ENCODE data around the gene RASAL2.

The RASAL2 gene

DNA sequence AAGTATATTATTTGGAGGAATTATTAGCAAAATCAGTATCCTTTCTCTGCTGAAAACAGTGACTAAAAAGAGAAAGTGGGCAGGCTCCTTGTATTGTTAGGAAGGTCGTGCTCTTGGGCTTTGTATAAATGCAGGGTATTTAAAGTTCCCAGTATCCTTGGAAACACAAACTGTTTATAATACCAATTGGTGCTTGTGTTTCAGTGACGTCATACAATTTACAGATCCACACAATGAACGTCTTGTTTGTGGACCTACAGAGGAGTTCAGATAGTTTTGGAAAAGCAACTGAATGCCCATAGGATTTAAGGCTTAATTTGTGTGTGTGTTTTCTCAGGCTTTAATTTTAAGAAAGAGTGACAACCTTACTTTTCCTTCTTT, 168.2 kb downstream of the RASAL2 start:
- H3K27ac ChIP-seq (ENCODE audit: low read length) = no peak overlapping the region
- H3K9me3 ChIP-seq (ENCODE audit: control insufficient read depth in 2 of 2, low read length in 2 of 2) = no peaks in the 10 kb centered on the region
- H3K36me3 ChIP-seq (ENCODE audit: control insufficient read depth in 2 of 2, insufficient read depth in 2 of 2, low read length in 2 of 2) = no peaks in the 10 kb centered on the region
- no peak overlapping the region for H3K9ac ChIP-seq (ENCODE audit: low read length in 2 of 2)
- no peaks in the 10 kb centered on the region for H3K27me3 ChIP-seq (ENCODE audit: control insufficient read depth in 1 of 2, insufficient read depth in 2 of 2, low read length in 2 of 2)
- no peak overlapping the region for H3K4me3 ChIP-seq (ENCODE audit: low read length in 2 of 2)
- H3K4me1 ChIP-seq (ENCODE audit: control insufficient read depth, insufficient read depth, low read length) = no peaks in the 10 kb centered on the region

DNA sequence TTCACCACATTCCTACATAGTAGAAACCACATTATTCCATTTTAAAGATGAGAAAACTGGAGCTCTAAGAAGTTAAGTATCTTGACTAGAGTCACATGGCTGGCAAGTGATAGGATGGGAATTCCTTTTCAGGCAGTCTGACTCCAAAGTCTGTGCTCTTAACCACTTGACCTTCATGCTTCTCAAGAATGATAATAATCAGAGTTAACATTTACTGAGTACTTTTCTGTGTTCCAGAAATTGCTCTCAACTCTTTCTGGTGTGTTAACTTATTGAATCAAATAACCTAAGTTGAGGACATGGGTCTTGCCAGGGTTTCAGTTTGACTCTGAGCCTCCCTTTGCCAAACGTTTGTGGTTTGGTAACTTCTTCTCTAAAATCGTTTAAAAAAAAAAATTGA, 169.4 kb downstream of the RASAL2 start:
- Histone ChIP-seq H3K4me3 (ENCODE audit: low read length in 2 of 2) (no peak overlapping the region), H3K27ac (ENCODE audit: low read length) (no peak overlapping the region), H3K36me3 (ENCODE audit: control insufficient read depth in 2 of 2, insufficient read depth in 2 of 2, low read length in 2 of 2) (no peaks in the 10 kb centered on the region), H3K4me1 (ENCODE audit: control insufficient read depth, insufficient read depth, low read length) (no peaks in the 10 kb centered on the region), H3K9me3 (ENCODE audit: control insufficient read depth in 2 of 2, low read length in 2 of 2) (no peaks in the 10 kb centered on the region), H3K27me3 (ENCODE audit: control insufficient read depth in 1 of 2, insufficient read depth in 2 of 2, low read length in 2 of 2) (no peaks in the 10 kb centered on the region), H3K9ac (ENCODE audit: low read length in 2 of 2) (no peak overlapping the region)

DNA sequence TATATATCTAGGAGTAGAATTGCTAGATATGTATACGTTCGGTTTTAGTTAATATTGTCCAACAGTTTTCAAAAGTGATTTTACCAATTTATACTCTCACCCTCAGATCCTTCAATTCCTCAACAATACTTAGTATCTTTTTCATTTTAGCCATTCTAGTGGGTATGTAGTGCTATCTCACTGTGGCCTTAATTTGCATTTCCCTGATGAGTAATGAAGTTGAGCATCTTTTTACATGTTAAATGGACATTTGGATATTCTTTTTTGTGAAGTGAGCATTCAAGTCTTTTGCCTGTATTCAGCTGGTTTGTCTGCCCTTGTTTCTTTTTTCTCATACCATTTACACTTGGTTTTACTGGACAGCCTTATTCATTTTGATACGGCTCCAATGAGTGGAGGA, 172.2 kb downstream of the RASAL2 start:
- Histone ChIP-seq H3K4me3 (ENCODE audit: low read length in 2 of 2) (no peak overlapping the region), H3K4me1 (ENCODE audit: control insufficient read depth, insufficient read depth, low read length) (no peaks in the 10 kb centered on the region), H3K27me3 (ENCODE audit: control insufficient read depth in 1 of 2, insufficient read depth in 2 of 2, low read length in 2 of 2) (no peaks in the 10 kb centered on the region), H3K36me3 (ENCODE audit: control insufficient read depth in 2 of 2, insufficient read depth in 2 of 2, low read length in 2 of 2) (no peaks in the 10 kb centered on the region), H3K27ac (ENCODE audit: low read length) (no peak overlapping the region), H3K9me3 (ENCODE audit: control insufficient read depth in 2 of 2, low read length in 2 of 2) (no peaks in the 10 kb centered on the region), H3K9ac (ENCODE audit: low read length in 2 of 2) (no peak overlapping the region)

DNA sequence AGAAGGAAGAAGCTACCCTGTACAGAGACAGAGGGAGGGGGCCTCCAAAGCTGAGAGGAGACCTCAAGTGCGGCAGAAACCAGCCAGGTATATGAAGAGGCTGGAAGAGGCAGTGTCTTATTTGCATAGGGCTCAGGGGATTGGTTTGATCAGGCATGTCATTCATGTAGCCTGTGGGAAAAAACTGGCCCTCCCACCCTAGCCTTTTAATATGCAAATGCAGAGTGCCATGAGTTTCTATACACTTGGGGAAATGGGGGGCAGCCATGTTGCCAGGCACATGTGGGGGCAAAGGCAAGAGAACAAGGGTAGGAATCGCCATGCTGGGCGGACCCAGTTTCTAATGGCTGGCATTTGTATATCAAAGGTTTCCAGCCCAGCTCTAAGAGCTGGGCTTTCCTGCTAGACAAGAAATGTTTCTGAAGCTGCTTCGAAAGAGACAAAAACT, 172.7 kb downstream of the RASAL2 start:
- Histone ChIP-seq H3K27ac (ENCODE audit: low read length) (no peak overlapping the region), H3K9ac (ENCODE audit: low read length in 2 of 2) (no peak overlapping the region), H3K4me1 (ENCODE audit: control insufficient read depth, insufficient read depth, low read length) (no peaks in the 10 kb centered on the region), H3K36me3 (ENCODE audit: control insufficient read depth in 2 of 2, insufficient read depth in 2 of 2, low read length in 2 of 2) (no peaks in the 10 kb centered on the region), H3K27me3 (ENCODE audit: control insufficient read depth in 1 of 2, insufficient read depth in 2 of 2, low read length in 2 of 2) (no peaks in the 10 kb centered on the region), H3K4me3 (ENCODE audit: low read length in 2 of 2) (no peak overlapping the region), H3K9me3 (ENCODE audit: control insufficient read depth in 2 of 2, low read length in 2 of 2) (no peaks in the 10 kb centered on the region)

DNA sequence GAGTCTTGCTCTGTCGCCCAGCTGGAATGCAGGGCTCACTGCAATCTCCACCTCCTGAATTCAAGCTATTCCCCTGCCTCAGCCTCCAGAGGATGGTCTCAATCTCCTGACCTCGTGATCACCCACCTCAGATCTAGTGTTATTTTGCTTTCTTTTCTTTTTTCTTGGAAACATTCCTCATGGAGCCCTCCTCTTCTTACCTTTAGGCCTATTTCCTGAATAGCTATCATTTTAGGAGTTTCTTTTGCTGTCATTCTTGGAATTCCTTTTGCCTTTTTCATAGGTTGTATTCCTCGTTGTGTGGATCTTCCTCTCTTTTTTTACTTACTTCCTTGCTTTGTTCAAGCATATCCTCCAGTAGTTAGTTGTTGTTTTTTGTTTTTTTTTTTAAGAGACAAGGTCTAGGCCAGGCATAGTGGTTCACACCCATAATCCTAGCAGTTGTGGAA, 173.8 kb downstream of the RASAL2 start:
- Histone ChIP-seq H3K9ac (ENCODE audit: low read length in 2 of 2) (no peak overlapping the region), H3K27me3 (ENCODE audit: control insufficient read depth in 1 of 2, insufficient read depth in 2 of 2, low read length in 2 of 2) (no peaks in the 10 kb centered on the region), H3K4me3 (ENCODE audit: low read length in 2 of 2) (no peak overlapping the region), H3K4me1 (ENCODE audit: control insufficient read depth, insufficient read depth, low read length) (no peaks in the 10 kb centered on the region), H3K9me3 (ENCODE audit: control insufficient read depth in 2 of 2, low read length in 2 of 2) (no peaks in the 10 kb centered on the region), H3K36me3 (ENCODE audit: control insufficient read depth in 2 of 2, insufficient read depth in 2 of 2, low read length in 2 of 2) (no peaks in the 10 kb centered on the region), H3K27ac (ENCODE audit: low read length) (no peak overlapping the region)

DNA sequence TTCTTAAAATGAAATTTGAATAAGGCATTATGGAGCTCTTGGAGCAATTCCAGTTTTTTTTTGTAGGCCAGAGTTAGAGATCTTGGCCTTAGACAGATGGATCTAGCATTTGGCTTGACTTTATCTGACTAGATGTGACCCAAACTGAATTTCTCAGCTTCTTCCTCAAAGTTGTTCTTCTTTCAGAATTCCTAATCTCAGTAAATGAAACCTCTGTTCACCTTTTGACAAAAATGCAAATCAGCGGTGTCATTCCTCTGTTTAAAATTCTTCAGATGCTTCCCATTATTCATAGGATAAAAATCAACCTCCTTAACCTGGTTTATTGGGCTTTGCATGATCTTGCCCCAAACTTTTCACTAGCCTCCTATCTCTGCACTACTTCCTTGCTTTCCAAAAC, 177.6 kb downstream of the RASAL2 start:
- no peaks in the 10 kb centered on the region for H3K27me3 ChIP-seq (ENCODE audit: control insufficient read depth in 1 of 2, insufficient read depth in 2 of 2, low read length in 2 of 2)
- H3K27ac ChIP-seq (ENCODE audit: low read length) = no peak overlapping the region
- H3K4me1 ChIP-seq (ENCODE audit: control insufficient read depth, insufficient read depth, low read length) = no peaks in the 10 kb centered on the region
- H3K36me3 ChIP-seq (ENCODE audit: control insufficient read depth in 2 of 2, insufficient read depth in 2 of 2, low read length in 2 of 2) = no peaks in the 10 kb centered on the region
- no peak overlapping the region for H3K4me3 ChIP-seq (ENCODE audit: low read length in 2 of 2)
- no peak overlapping the region for H3K9ac ChIP-seq (ENCODE audit: low read length in 2 of 2)
- H3K9me3 ChIP-seq (ENCODE audit: control insufficient read depth in 2 of 2, low read length in 2 of 2) = no peaks in the 10 kb centered on the region

DNA sequence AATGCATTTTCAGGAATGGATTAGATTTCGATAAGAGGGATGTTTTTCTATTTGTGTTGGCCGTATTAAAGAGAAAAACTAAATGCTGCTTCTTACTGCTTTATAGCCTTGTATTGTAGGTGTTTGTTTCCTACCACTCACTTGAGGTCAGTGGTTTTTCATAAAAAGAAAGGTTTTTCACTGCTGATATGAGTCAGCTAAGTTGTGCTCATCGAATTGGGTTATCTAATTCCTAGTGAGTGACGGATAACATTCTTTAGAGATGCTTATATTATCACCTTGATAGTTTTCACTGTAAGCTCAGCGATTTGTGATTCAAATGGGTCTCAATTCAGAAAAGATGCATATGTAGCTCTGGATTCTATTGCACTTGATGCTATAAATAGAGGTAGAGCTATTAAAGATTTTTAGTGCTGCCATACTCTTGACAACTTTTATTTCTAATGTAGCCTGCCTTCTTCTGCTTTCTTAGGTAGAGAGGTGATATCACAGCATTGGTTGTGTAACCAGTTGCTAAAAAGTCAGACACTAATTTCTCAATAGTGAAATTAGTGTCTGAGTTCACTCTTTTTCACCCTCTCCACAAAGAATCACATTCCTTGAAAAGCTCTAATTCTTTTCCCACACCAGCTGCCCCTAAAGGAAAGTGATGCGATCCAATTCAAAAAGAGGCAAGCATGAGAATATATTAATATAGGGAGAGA, 180.0 kb downstream of the RASAL2 start:
- H3K27ac ChIP-seq (ENCODE audit: low read length) = no peak overlapping the region
- no peaks in the 10 kb centered on the region for H3K27me3 ChIP-seq (ENCODE audit: control insufficient read depth in 1 of 2, insufficient read depth in 2 of 2, low read length in 2 of 2)
- H3K9ac ChIP-seq (ENCODE audit: low read length in 2 of 2) = no peak overlapping the region
- no peaks in the 10 kb centered on the region for H3K9me3 ChIP-seq (ENCODE audit: control insufficient read depth in 2 of 2, low read length in 2 of 2)
- no peak overlapping the region for H3K4me3 ChIP-seq (ENCODE audit: low read length in 2 of 2)
- H3K4me1 ChIP-seq (ENCODE audit: control insufficient read depth, insufficient read depth, low read length) = no peaks in the 10 kb centered on the region
- no peaks in the 10 kb centered on the region for H3K36me3 ChIP-seq (ENCODE audit: control insufficient read depth in 2 of 2, insufficient read depth in 2 of 2, low read length in 2 of 2)

DNA sequence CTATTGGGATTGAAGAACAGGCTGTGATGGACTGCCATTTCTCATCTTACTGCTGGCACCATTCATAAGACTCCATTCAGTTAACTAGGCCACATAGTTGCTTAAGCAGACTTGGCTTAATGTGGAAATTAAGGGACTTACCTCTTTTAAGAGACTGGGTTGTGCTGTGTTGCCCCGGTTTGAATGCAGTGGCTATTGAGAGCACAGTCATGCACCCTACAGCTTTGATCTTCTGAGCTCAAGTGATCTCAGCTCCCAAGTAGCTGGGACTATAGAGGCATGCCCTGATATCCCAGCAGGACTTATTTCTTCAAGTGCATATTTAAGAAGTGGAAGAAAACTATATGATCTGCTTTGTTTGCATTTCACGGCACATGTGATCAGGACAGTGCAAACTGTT, 181.1 kb downstream of the RASAL2 start:
- Histone ChIP-seq H3K27ac (ENCODE audit: low read length) (no peak overlapping the region), H3K9me3 (ENCODE audit: control insufficient read depth in 2 of 2, low read length in 2 of 2) (no peaks in the 10 kb centered on the region), H3K4me3 (ENCODE audit: low read length in 2 of 2) (no peak overlapping the region), H3K27me3 (ENCODE audit: control insufficient read depth in 1 of 2, insufficient read depth in 2 of 2, low read length in 2 of 2) (no peaks in the 10 kb centered on the region), H3K36me3 (ENCODE audit: control insufficient read depth in 2 of 2, insufficient read depth in 2 of 2, low read length in 2 of 2) (no peaks in the 10 kb centered on the region), H3K9ac (ENCODE audit: low read length in 2 of 2) (no peak overlapping the region), H3K4me1 (ENCODE audit: control insufficient read depth, insufficient read depth, low read length) (no peaks in the 10 kb centered on the region)

DNA sequence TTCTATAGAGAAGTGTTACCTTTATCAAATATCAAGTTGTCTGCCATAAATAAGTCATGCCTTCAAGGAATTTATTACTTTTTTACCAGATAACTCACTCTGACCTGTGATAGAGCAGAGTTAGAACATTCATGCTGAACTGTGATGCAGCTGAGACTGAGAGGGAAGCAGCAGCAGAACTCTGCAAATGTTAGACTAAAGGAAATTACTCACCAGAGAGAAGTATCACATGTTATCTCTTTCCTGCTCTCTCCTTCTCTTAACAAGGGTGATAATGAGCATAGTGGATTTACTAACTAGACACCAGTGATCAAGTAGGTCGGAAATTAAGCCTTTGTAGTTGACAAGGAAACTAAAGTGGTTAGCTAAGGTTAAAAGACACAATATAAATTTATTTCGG, 181.6 kb downstream of the RASAL2 start:
- H3K27ac ChIP-seq (ENCODE audit: low read length) = no peak overlapping the region

DNA sequence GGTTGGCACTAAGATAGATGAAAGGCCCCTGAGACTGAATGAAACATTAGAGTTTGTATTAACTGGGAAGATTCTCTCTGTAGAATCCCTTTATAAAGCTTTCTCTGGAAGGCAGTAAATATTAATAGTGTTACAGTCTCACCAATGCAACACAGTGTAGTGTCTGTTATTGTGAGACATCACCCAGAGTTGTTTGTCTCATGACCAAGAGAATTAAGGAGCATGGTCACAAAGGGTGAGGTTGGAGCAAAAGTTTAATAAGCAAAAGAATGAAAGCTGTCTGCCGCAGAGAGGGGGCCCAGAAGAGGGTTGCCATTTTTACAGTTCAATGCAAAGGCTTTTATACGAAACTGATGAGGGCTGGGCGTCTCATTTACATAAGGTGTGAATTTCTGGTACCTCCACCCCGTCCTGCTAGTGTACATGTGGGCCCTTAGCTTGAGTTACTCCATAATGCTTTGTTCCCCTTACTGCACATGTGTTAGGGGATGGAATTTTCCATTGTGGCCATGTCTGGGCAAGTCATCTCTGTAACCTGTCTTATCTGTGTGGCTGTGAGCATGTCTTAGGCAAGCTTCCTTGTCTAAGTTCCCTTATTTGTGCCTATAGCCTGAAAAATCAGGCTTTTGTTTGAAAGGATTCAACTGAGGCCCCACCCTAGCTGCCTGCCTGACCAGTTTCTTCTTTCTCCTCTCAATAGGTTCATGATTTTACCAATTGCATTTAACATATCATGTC, 184.1 kb downstream of the RASAL2 start:
- Histone ChIP-seq H3K4me3 (ENCODE audit: low read length in 2 of 2) (no peak overlapping the region), H3K27ac (ENCODE audit: low read length) (no peak overlapping the region), H3K9ac (ENCODE audit: low read length in 2 of 2) (no peak overlapping the region), H3K9me3 (ENCODE audit: control insufficient read depth in 2 of 2, low read length in 2 of 2) (no peaks in the 10 kb centered on the region), H3K4me1 (ENCODE audit: control insufficient read depth, insufficient read depth, low read length) (no peaks in the 10 kb centered on the region), H3K36me3 (ENCODE audit: control insufficient read depth in 2 of 2, insufficient read depth in 2 of 2, low read length in 2 of 2) (no peaks in the 10 kb centered on the region), H3K27me3 (ENCODE audit: control insufficient read depth in 1 of 2, insufficient read depth in 2 of 2, low read length in 2 of 2) (no peaks in the 10 kb centered on the region)

More for the DNA sequence above, 181.6 kb downstream of the RASAL2 start:
- Histone ChIP-seq H3K9ac (ENCODE audit: low read length in 2 of 2) (no peak overlapping the region), H3K36me3 (ENCODE audit: control insufficient read depth in 2 of 2, insufficient read depth in 2 of 2, low read length in 2 of 2) (no peaks in the 10 kb centered on the region), H3K4me3 (ENCODE audit: low read length in 2 of 2) (no peak overlapping the region), H3K27me3 (ENCODE audit: control insufficient read depth in 1 of 2, insufficient read depth in 2 of 2, low read length in 2 of 2) (no peaks in the 10 kb centered on the region), H3K9me3 (ENCODE audit: control insufficient read depth in 2 of 2, low read length in 2 of 2) (no peaks in the 10 kb centered on the region), H3K4me1 (ENCODE audit: control insufficient read depth, insufficient read depth, low read length) (no peaks in the 10 kb centered on the region)
